GM23338 (cell line): ENCODE measurements around the gene HHIP. TPM values are rescaled to one million over a fixed set of nuclear protein-coding genes. Genes with fewer than 3 reads are reported as not detected.

ENCODE experiments used
- ATAC-seq: fragments of 200-7000 bp; cut with Tn5 transposase; 3 replicates; pipeline ENCODE4 v1.9.1; 2020
- DNase-seq: peaks from one replicate; pipeline ENCODE4 v3.0.0-alpha.2; 2015; ENCODE audit warnings: low spot score
- H2AFZ ChIP-seq: fragments of 200-600 bp; sonication (generic); 2 replicates; pipeline ENCODE4 v1.8.0; 2016; ENCODE audit warnings: antibody characterized with exemption, mild to moderate bottlenecking, moderate library complexity
- H3F3A ChIP-seq: fragments of 200-600 bp; sonication (generic); replicated peaks from 2 replicates; pipeline ENCODE4 v1.8.0; 2017; ENCODE audit warnings: antibody characterized with exemption, mixed run types, low read depth
- H3K27ac ChIP-seq: fragments of 200-600 bp; sonication (generic); 2 replicates; pipeline ENCODE4 v1.6.1; 2016; ENCODE audit warnings: low read depth
- H3K27me3 ChIP-seq: fragments of 200-600 bp; sonication (generic); 2 replicates; pipeline ENCODE4 v1.8.0; 2016; ENCODE audit warnings: mild to moderate bottlenecking, mixed run types, moderate library complexity; ENCODE audit not compliant: insufficient read depth
- H3K36me3 ChIP-seq: fragments of 200-600 bp; sonication (generic); 2 replicates; pipeline ENCODE4 v1.8.0; 2016; ENCODE audit warnings: mild to moderate bottlenecking; ENCODE audit not compliant: insufficient read depth
- H3K4me1 ChIP-seq: fragments of 200-600 bp; sonication (generic); 2 replicates; pipeline ENCODE4 v1.8.0; 2016; ENCODE audit warnings: mild to moderate bottlenecking, moderate library complexity; ENCODE audit not compliant: insufficient read depth
- H3K4me2 ChIP-seq: fragments of 200-600 bp; sonication (generic); 2 replicates; pipeline ENCODE4 v1.7.1; 2017; ENCODE audit warnings: mixed run types
- H3K4me3 ChIP-seq: fragments of 200-600 bp; sonication (generic); 2 replicates; pipeline ENCODE4 v1.6.1; 2016; ENCODE audit warnings: mixed run types
- H3K79me2 ChIP-seq: fragments of 200-600 bp; sonication (generic); replicated peaks from 2 replicates; pipeline ENCODE4 v1.8.0; 2017; ENCODE audit warnings: mild to moderate bottlenecking; ENCODE audit not compliant: insufficient read depth
- H3K9me2 ChIP-seq: fragments of 200-600 bp; sonication (generic); 2 replicates; pipeline ENCODE4 v1.8.0; 2017; ENCODE audit not compliant: insufficient read depth
- H4K20me1 ChIP-seq: fragments of 200-600 bp; sonication (generic); replicated peaks from 2 replicates; pipeline ENCODE4 v1.8.0; 2017; ENCODE audit warnings: mild to moderate bottlenecking; ENCODE audit not compliant: insufficient read depth
- H3K27ac Mint-ChIP-seq: 2 replicates; pipeline ENCODE4 v1.8.0; 2020; ENCODE audit warnings: inconsistent platforms, mild to moderate bottlenecking, moderate library complexity, mixed read lengths
- H3K27me3 Mint-ChIP-seq: 3 replicates; pipeline ENCODE4 v1.8.0; 2022; ENCODE audit warnings: low read depth, mild to moderate bottlenecking, moderate library complexity, mixed read lengths, inconsistent platforms; ENCODE audit not compliant: insufficient read depth, poor library complexity
- H3K36me3 Mint-ChIP-seq: 3 replicates; pipeline ENCODE4 v1.8.0; 2021; ENCODE audit warnings: low read depth, mild to moderate bottlenecking, inconsistent platforms, moderate library complexity, mixed read lengths
- H3K4me1 Mint-ChIP-seq: 3 replicates; pipeline ENCODE4 v1.8.0; 2020; ENCODE audit warnings: mild to moderate bottlenecking, inconsistent platforms, mixed read lengths
- H3K4me3 Mint-ChIP-seq: 3 replicates; pipeline ENCODE4 v1.8.0; 2021; ENCODE audit warnings: moderate library complexity, mild to moderate bottlenecking, inconsistent platforms, mixed read lengths
- H3K9me3 Mint-ChIP-seq: 3 replicates; pipeline ENCODE4 v1.8.0; 2020; ENCODE audit warnings: moderate library complexity, mild to moderate bottlenecking, inconsistent platforms, mixed read lengths
- CREB1 ChIP-seq: fragments of 250-450 bp; sonication (Bioruptor Pico); IDR thresholded peaks from 2 replicates; pipeline ENCODE4 v1.5.0; 2020; ENCODE audit warnings: low read depth, mild to moderate bottlenecking, moderate library complexity
- EZH2 ChIP-seq: fragments of 200-600 bp; sonication (generic); IDR thresholded peaks from one replicate; pipeline ENCODE4 v1.8.0; 2017; ENCODE audit warnings: antibody characterized with exemption, mild to moderate bottlenecking, low read depth; ENCODE audit not compliant: unreplicated experiment
- EZH2phosphoT487 ChIP-seq: fragments of 200-600 bp; sonication (generic); IDR thresholded peaks from one replicate; pipeline ENCODE4 v1.8.1; 2018; ENCODE audit warnings: antibody characterized with exemption; ENCODE audit not compliant: unreplicated experiment
- JUNB ChIP-seq: IDR thresholded peaks from one replicate; pipeline ENCODE4 v1.6.1; 2016; ENCODE audit warnings: antibody characterized with exemption; ENCODE audit not compliant: unreplicated experiment
- NANOG ChIP-seq: IDR thresholded peaks from 2 replicates; pipeline ENCODE4 v1.6.1; 2016; ENCODE audit warnings: antibody characterized with exemption, borderline replicate concordance
- POLR2AphosphoS5 ChIP-seq: IDR thresholded peaks from 2 replicates; pipeline ENCODE4 v1.6.1; 2016; ENCODE audit warnings: antibody characterized with exemption, low read depth
- STAT1 ChIP-seq: IDR thresholded peaks from one replicate; pipeline ENCODE4 v1.6.1; 2016; ENCODE audit warnings: antibody characterized with exemption; ENCODE audit not compliant: unreplicated experiment
- ZNF331 ChIP-seq: fragments of 250-450 bp; sonication (Bioruptor Pico); IDR thresholded peaks from 2 replicates; pipeline ENCODE4 v1.5.0; 2020; ENCODE audit warnings: low read depth, mild to moderate bottlenecking, moderate library complexity
- polyA plus RNA-seq: library from polyadenylated mRNA; unstranded; fragments of >200 nt; fragmentation: Nextera tagmentation; extraction: Ambion mirVana; gene quantifications from 2 replicates; pipeline ENCODE4 v1.2.1, GENCODE V29; 2016
- total RNA-seq: library from RNA; depleted of rRNA; stranded (reverse); fragments of >200 nt; shearing (Covaris generic); gene quantifications from 2 replicates; pipeline ENCODE4 v1.2.3, GENCODE V29; 2014
- TF ChIP-seq, protein P1 (sequence below): IDR thresholded peaks from 2 replicates; pipeline ENCODE4 v1.6.1; 2016; ENCODE audit warnings: antibody characterized with exemption
- TF ChIP-seq, protein P2 (sequence below): IDR thresholded peaks from one replicate; pipeline ENCODE4 v1.6.1; 2018; ENCODE audit warnings: antibody characterized with exemption; ENCODE audit not compliant: unreplicated experiment
- TF ChIP-seq, protein P3 (sequence below): fragments of 250-450 bp; sonication (Bioruptor Pico); IDR thresholded peaks from 2 replicates; pipeline ENCODE4 v1.5.0; 2020; ENCODE audit warnings: mild to moderate bottlenecking, moderate library complexity

HHIP gene
- total and polyA plus RNA-seq, 2 experiments from 2014 or later = 2.5 to 4.2 TPM

DNA sequence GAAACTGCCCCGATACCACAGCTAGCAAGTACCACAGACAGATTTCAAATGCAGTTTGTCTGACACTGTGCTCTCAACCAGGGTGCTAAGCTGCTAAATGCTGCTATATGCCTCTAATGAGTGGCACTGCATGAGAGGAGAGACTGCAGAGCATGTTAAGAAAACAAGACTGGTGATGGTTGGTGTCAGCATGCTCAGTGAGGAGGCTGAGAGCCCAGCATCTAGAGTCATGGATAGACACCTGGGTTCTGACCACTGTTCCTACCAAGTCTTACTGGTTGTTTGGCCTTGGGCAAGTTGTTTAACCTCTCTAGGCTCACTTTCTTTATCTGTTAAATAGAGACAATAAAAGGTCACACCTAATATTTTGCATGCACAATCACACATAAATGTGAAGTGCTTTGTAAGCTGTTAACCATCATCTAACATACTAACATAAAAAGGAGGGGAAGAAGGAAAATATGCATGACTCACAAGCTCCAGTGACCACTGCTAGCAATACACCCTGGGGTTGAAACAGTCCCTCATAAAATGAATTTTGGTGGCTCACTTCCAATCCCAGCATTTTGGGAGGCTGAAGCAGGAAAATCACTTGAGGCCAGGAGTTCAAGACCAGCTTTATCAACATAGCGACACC, 20.7 kb downstream of the HHIP start:
- Histone ChIP-seq H3K36me3 (no peaks in the 10 kb centered on the region), H3K4me3 (no peak overlapping the region), H3F3A (no peaks in the 10 kb centered on the region), H2AFZ (no peak overlapping the region), H3K79me2 (no peaks in the 10 kb centered on the region), H4K20me1 (no peaks in the 10 kb centered on the region), H3K4me1 (peaks cover 3% of the 10 kb centered on the region; the same call in 1 of the 2 replicates), H3K9me2 (no peaks in the 10 kb centered on the region), H3K4me2 (no peak overlapping the region), H3K27me3 (no peaks in the 10 kb centered on the region), H3K27ac (no peak overlapping the region)
- H3K4me1 Mint-ChIP-seq = peaks cover 2% of the 10 kb centered on the region; the same call in 1 of the 3 replicates
- no peak overlapping the region for H3K4me3 Mint-ChIP-seq
- ATAC-seq (no peak), DNase-seq (no peak)
- H3K36me3 Mint-ChIP-seq = no peaks in the 10 kb centered on the region
- TF ChIP-seq ZNF331 (CRISPR knock-in tag) (no peak), NANOG (no peak), POLR2AphosphoS5 (no peak)
- peaks cover 2% of the 10 kb centered on the region for H3K27me3 Mint-ChIP-seq
- no peaks in the 10 kb centered on the region for H3K9me3 Mint-ChIP-seq
- H3K27ac Mint-ChIP-seq = peak overlapping the region; percentile 48; the same call in 1 of the 2 replicates

GRCh38 chr4:144667500-144667899, 21.5 kb downstream of the HHIP start:
- no peaks in the 10 kb centered on the region for H3K9me3 Mint-ChIP-seq
- Histone ChIP-seq H3K27ac (no peak overlapping the region), H3K79me2 (no peaks in the 10 kb centered on the region), H3K4me1 (peaks cover 3% of the 10 kb centered on the region; the same call in 1 of the 2 replicates), H3K4me3 (no peak overlapping the region), H4K20me1 (no peaks in the 10 kb centered on the region), H2AFZ (peak overlapping the region; percentile 3; the same call in 1 of the 2 replicates), H3K4me2 (no peak overlapping the region), H3K27me3 (no peaks in the 10 kb centered on the region), H3F3A (no peaks in the 10 kb centered on the region), H3K9me2 (no peaks in the 10 kb centered on the region), H3K36me3 (no peaks in the 10 kb centered on the region)
- peaks cover 2% of the 10 kb centered on the region for H3K27me3 Mint-ChIP-seq
- no peak for ATAC-seq
- H3K27ac Mint-ChIP-seq = peak overlapping the region; percentile 69; the same call in 1 of the 2 replicates
- H3K4me3 Mint-ChIP-seq = no peak overlapping the region
- no peak for DNase-seq
- peaks cover 2% of the 10 kb centered on the region; the same call in 1 of the 3 replicates for H3K4me1 Mint-ChIP-seq
- no peaks in the 10 kb centered on the region for H3K36me3 Mint-ChIP-seq
- TF ChIP-seq, protein P1, sequence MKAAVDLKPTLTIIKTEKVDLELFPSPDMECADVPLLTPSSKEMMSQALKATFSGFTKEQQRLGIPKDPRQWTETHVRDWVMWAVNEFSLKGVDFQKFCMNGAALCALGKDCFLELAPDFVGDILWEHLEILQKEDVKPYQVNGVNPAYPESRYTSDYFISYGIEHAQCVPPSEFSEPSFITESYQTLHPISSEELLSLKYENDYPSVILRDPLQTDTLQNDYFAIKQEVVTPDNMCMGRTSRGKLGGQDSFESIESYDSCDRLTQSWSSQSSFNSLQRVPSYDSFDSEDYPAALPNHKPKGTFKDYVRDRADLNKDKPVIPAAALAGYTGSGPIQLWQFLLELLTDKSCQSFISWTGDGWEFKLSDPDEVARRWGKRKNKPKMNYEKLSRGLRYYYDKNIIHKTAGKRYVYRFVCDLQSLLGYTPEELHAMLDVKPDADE = no peak
- no peak for TF ChIP-seq EZH2
- TF ChIP-seq, protein P2, sequence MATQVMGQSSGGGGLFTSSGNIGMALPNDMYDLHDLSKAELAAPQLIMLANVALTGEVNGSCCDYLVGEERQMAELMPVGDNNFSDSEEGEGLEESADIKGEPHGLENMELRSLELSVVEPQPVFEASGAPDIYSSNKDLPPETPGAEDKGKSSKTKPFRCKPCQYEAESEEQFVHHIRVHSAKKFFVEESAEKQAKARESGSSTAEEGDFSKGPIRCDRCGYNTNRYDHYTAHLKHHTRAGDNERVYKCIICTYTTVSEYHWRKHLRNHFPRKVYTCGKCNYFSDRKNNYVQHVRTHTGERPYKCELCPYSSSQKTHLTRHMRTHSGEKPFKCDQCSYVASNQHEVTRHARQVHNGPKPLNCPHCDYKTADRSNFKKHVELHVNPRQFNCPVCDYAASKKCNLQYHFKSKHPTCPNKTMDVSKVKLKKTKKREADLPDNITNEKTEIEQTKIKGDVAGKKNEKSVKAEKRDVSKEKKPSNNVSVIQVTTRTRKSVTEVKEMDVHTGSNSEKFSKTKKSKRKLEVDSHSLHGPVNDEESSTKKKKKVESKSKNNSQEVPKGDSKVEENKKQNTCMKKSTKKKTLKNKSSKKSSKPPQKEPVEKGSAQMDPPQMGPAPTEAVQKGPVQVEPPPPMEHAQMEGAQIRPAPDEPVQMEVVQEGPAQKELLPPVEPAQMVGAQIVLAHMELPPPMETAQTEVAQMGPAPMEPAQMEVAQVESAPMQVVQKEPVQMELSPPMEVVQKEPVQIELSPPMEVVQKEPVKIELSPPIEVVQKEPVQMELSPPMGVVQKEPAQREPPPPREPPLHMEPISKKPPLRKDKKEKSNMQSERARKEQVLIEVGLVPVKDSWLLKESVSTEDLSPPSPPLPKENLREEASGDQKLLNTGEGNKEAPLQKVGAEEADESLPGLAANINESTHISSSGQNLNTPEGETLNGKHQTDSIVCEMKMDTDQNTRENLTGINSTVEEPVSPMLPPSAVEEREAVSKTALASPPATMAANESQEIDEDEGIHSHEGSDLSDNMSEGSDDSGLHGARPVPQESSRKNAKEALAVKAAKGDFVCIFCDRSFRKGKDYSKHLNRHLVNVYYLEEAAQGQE = no peak
- TF ChIP-seq, protein P3, sequence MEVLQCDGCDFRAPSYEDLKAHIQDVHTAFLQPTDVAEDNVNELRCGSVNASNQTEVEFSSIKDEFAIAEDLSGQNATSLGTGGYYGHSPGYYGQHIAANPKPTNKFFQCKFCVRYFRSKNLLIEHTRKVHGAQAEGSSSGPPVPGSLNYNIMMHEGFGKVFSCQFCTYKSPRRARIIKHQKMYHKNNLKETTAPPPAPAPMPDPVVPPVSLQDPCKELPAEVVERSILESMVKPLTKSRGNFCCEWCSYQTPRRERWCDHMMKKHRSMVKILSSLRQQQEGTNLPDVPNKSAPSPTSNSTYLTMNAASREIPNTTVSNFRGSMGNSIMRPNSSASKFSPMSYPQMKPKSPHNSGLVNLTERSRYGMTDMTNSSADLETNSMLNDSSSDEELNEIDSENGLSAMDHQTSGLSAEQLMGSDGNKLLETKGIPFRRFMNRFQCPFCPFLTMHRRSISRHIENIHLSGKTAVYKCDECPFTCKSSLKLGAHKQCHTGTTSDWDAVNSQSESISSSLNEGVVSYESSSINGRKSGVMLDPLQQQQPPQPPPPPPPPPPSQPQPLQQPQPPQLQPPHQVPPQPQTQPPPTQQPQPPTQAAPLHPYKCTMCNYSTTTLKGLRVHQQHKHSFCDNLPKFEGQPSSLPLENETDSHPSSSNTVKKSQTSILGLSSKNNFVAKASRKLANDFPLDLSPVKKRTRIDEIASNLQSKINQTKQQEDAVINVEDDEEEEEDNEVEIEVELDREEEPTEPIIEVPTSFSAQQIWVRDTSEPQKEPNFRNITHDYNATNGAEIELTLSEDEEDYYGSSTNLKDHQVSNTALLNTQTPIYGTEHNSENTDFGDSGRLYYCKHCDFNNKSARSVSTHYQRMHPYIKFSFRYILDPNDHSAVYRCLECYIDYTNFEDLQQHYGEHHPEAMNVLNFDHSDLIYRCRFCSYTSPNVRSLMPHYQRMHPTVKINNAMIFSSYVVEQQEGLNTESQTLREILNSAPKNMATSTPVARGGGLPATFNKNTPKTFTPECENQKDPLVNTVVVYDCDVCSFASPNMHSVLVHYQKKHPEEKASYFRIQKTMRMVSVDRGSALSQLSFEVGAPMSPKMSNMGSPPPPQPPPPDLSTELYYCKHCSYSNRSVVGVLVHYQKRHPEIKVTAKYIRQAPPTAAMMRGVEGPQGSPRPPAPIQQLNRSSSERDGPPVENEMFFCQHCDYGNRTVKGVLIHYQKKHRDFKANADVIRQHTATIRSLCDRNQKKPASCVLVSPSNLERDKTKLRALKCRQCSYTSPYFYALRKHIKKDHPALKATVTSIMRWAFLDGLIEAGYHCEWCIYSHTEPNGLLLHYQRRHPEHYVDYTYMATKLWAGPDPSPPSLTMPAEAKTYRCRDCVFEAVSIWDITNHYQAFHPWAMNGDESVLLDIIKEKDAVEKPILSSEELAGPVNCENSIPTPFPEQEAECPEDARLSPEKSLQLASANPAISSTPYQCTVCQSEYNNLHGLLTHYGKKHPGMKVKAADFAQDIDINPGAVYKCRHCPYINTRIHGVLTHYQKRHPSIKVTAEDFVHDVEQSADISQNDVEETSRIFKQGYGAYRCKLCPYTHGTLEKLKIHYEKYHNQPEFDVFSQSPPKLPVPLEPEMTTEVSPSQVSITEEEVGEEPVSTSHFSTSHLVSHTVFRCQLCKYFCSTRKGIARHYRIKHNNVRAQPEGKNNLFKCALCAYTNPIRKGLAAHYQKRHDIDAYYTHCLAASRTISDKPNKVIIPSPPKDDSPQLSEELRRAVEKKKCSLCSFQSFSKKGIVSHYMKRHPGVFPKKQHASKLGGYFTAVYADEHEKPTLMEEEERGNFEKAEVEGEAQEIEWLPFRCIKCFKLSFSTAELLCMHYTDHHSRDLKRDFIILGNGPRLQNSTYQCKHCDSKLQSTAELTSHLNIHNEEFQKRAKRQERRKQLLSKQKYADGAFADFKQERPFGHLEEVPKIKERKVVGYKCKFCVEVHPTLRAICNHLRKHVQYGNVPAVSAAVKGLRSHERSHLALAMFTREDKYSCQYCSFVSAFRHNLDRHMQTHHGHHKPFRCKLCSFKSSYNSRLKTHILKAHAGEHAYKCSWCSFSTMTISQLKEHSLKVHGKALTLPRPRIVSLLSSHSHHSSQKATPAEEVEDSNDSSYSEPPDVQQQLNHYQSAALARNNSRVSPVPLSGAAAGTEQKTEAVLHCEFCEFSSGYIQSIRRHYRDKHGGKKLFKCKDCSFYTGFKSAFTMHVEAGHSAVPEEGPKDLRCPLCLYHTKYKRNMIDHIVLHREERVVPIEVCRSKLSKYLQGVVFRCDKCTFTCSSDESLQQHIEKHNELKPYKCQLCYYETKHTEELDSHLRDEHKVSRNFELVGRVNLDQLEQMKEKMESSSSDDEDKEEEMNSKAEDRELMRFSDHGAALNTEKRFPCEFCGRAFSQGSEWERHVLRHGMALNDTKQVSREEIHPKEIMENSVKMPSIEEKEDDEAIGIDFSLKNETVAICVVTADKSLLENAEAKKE (CRISPR knock-in tag) = no peak
- TF ChIP-seq STAT1 = no peak
- no peak for TF ChIP-seq JUNB
- no peak for TF ChIP-seq CREB1
- no peak for TF ChIP-seq EZH2phosphoT487
- TF ChIP-seq POLR2AphosphoS5 = no peak
